IPS-NIHi7 (cell line): ENCODE measurements around the gene GHITM.
"Not testable (repeated sequence)": the region's sequence is repeated elsewhere in the genome, so short reads cannot be mapped to it uniquely, and the experiment has no call there.

Source experiments
- DNase-seq: peaks from one replicate; pipeline ENCODE4 v3.0.0; 2012; ENCODE audit warnings: mixed read lengths; ENCODE audit errors: extremely low spot score

The GHITM gene

DNA sequence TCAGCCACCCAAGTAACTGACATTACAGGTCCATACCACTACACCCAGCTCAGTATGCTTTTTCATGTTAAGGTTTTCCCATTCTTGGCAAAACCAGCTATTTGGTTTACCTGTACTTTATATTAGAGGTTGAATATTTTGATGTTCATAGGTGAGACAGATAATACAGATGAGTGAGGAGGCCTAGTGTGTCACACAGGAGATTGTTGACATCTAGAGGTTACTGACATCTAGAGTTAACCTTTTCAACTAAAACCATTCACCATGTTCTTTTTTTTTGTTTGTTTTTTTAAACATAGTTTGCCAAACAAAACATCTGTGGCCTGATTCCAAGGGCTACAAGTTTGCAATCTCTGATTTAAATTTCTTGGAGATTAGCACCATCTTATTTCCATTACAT, 8.0 kb downstream of the GHITM start:
- no peak for DNase-seq

DNA sequence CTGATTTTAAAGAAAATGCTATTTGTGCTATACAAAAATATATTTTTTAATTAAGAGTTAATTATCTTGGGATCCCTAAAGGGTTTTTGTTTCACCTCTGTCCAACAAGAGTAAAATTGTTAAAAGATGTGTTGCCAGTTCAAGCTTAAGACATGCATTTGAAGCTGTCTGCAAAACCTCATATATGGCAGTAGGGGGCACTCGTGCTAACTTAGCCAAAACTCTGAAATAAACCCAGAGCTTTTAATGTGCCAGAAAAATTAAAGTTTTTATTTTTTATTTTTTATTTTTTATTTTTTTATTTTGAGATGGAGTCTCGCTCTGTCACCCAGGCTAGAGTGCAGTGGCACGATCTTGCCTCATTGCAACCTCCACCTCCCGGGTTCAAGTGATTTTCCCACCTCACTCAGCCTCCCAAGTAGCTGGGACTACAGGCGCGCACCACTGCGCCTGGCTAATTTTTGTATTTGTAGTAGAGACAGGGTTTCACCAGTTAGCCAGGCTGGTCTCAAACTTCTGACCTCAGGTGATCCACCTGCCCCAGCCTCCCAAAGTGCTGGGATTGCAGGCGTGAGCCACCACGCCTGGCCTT, 8.8 kb downstream of the GHITM start:
- peak; percentile 31 for DNase-seq

DNA sequence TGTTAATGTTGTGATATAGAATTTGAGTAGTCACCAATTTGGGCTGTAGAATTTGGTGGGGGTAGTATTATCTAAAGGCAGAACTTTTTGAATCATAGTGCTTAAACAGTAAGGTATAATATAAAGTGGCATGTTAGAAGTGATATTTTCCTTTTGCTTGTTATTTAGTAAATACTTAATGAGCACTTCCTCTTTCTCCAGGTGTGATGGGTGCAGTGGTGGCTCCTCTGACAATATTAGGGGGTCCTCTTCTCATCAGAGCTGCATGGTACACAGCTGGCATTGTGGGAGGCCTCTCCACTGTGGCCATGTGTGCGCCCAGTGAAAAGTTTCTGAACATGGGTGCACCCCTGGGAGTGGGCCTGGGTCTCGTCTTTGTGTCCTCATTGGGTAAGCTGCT, 10.5 kb downstream of the GHITM start:
- DNase-seq = no peak

DNA sequence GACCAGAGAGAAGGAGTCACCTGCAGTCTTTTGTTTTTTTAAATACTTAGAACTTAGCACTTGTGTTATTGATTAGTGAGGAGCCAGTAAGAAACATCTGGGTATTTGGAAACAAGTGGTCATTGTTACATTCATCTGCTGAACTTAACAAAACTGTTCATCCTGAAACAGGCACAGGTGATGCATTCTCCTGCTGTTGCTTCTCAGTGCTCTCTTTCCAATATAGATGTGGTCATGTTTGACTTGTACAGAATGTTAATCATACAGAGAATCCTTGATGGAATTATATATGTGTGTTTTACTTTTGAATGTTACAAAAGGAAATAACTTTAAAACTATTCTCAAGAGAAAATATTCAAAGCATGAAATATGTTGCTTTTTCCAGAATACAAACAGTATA, 13.5 kb downstream of the GHITM start:
- DNase-seq = no peak

DNA sequence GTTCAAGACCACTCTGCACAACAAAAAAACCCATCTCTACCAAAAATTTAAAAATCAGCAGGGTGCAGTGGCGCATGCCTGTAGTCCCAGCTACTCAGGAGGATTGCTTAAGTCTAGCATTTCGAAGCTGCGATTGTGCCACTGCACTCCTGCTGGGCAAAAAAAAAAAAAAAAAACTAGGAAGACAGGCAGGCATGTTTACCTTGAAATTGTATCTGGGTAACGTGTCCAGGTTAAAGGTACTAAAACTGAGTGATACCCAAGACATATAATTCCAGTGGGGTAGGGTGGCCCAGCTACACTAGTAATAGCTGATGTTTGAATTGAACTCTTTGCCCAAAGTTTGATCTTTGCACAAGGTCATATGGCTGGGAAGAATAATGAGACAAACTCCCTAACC, 16.2 kb downstream of the GHITM start:
- DNase-seq = no peak

DNA sequence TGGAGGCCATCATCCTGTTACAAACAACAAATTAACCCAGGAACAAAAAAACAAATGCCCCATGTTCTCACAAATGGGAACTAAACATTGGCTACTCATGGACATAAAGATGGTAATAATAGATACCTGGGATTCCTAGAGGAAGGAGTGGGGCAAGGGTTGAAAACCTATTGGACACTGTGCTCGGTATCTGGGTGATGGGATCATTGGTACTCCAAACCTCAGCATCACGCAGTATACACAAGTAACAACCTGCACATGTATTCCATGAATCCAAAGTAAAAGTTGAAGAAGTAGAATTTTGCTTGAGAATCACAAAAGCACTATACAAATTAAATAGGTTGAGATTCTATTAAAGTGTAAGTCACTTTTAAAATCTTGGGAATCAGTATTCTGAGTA, 16.7 kb downstream of the GHITM start:
- DNase-seq = no peak

DNA sequence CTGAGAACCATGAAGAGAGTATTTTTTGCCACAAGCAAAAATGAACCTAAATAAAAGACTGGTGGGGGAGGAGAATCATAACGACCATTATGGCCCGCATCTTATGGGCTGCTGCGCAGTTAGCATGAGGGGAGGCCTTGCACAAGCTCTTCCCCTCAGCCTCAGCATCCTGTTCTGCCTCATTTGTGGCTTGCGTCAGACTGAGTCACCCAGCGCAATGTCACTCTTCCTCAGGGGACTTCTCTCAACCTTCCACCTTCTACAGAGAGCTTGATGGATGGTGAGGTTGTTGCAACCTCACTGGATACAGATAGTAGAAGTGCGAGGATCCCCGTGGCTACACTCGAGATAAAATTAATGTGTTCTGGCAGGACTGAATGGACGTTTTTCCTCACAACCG, 17.5 kb downstream of the GHITM start:
- no peak for DNase-seq

DNA sequence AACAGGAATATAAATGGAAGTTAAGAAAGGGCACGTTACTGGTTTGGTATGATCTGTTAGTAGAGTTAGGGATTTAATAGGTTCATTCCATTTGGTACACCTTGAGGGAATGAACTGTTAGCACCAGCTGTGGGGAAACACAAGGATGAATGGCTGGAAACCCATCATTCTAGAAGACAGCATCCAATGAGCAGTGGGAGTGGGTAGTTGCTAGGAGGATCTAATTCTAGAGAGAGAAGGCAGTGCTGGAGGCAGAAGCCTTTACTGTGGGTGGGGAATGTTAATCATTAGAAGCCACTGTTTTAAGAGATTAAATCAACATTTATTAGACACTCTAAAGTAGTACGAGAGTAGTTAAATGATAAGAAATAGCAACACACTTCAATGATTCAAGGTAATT, 18.8 kb downstream of the GHITM start:
- no peak for DNase-seq

DNA sequence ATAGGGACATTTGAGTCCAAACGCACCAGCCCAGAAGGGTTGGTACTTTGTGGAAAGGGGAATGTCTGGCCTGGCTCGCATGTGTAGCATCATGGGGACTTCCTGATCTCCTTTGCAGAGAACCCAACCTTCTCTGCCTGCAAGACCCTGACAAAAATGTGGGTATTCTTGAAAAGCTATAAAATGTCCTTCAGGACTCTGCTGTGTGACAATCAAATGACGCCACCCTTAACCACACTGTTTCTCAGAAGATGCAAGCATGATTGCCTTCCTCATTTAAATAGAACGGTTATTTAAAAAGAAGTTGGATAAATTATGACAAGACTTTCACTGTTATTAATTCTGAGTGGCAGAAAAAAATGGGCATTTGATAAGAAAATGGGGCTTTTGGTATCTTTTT, 19.2 kb downstream of the GHITM start:
- DNase-seq = no peak

DNA sequence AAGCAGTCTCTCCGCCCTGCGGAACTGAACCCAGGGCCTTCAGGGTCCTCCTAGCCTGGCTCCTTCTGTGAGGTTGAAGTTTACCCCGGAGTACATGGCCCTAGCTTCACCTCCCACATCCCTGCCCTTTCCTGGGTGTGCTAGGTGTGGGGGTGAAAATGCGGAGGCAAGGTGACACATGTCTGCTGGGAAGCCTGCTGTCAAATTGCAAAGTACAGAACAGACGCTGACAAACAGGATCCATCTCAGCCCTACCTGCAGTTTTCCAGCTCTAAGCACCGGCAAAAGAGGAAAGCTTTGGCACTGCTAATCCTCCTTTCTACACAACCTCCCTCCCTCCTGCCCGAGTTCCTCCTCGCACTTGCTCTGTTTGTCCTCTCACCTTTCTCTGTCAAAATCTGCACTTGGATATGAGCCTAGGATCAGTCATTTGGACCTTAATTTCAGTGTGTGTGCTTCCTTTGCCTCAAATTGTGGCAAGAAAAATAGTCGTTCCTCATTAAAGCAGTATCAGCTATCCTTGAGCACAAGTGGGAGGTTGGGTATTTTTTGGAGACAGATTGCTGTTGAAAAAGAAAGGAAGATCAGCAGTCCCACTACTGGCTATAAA, 19.9 kb downstream of the GHITM start:
- peak; percentile 33 for DNase-seq

DNA sequence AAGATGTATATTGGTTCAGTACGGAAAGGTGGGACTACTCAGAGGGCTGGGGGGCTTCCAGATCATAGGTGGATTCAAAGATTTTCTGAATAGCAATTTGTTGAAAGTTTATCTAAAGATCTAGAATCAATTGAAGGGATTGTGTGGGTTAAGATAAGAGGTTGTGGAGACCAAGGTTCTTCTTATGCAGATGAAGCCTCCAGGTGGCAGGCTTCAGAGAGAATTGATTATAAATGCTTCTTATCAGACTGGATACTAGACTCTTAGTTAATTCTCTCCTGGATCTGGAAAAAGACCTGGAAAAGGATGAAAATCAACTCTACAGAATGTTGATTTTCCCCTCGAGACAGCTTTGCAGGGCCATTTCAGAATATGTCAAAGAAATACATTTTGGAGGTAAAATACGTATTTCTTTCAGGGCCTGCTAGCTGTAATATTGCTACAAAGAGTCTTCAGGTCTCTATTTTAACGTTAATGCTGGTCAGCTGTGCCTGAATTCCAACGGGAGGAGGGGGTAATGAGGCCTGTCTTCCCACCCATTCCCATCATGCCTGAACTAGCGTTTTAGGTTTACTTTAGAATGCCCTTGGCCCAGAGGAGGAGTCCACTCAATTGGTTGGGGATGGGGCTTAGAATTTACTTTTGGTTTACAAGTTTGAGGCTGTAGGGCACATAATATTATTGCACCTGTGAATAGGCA, 21.5 kb downstream of the GHITM start:
- no peak for DNase-seq

DNA sequence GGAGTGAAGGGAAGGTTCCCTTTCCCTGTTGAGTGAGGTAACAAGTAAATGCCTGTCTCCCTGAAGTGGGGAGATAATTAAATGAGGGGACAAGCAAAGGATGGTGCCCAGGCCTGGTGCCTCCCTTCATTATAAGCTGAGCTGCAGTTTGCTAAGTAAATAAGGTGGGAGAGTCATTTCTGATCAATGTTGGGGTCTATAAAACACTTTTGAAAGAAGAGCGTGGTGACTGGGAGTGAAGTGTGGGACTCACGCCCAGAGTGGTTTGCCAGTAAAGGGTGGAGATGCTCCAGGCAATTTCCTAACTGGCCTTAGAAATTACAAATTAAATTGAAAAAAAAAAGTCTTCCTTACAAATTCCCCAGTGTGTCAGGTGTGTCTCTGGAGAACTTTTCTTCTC, 24.7 kb downstream of the GHITM start:
- DNase-seq = no peak

DNA sequence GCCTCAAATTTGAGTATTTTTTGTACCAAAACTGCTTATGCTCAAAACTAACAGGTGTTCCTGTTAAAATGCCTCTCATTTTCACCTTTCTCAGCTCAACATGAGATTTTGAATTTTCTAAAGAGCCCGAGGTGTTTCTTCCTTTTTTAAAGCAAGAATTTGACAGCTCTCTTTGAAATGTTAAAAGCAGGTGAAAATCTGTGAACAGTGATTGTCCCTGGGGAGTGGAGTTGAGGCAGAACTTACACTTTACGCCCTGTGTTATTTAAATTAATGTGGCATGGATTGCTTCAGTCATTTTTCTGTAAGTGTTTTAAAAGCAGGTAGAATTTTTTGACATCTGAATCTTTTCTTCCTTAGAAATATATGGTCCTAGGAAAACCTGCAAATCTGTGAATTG, 25.1 kb downstream of the GHITM start:
- no peak for DNase-seq

DNA sequence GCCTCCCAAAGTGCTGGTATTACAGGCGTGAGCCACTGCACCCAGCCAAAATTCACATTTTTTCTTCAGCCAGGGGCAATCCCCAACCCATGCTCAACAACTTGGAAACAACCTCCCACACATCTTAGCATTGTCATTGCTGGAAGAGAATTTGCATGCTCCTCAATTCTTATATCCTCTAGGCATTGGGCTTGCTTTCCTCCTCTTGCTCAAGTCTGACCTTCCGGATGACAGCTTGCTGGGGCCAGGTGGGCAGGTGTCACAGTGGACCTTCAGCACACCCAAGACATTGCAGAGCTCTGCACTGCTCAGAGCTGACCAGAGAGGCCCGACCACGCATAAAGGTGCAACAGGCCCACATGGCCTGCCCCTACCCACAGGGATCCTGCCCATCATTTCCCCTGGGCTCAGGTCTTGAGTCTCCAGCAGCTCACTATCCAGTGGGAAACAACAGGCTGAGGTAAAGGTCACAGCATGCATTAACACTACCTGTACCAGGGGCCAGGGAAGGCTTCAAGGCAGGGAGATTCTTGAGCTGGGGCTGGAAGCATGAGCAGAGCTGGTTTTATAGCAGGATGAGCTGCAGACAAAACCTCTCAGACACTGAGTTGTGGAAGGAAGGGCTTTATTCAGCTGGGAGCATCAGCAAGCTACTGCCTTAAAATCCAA, 27.4 kb downstream of the GHITM start:
- no peak for DNase-seq

DNA sequence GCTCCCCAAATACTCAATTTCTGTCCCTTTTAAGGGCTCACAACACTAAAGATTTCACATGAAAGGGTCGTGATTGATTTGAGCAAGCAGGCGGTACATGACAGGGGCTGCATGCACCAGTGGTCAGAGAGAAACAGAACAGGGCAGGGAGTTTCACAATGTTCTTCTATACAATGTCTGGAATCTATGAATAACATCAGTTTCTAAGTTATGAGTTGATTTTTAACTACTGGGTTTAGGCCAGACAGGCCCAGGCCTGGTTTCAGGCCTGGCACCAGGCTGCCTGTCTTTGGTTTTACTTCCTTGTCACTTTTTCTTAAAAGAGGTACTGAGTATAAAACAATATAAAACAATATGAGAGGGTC, 28.0 kb downstream of the GHITM start:
- not testable (repeated sequence) for DNase-seq

DNA sequence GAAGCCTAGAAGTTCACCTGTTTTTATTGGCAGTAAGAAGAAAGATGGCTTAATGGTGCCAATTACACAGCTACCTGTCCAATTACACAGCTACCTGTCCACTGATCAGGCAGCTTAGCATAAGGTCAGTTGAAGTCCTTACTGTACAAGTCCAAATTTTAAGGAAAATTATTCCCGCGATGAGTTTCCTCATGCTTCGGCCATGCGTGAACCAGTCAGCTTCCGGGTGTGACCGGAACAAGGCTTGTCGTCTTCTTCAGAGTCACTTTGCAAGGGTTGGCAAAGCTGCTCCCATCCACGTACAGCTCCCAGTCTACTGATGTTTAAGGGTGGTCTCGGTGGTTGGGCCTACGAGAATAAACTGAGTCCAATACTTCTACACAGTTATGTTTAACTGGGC, 29.1 kb downstream of the GHITM start:
- not testable (repeated sequence) for DNase-seq

DNA sequence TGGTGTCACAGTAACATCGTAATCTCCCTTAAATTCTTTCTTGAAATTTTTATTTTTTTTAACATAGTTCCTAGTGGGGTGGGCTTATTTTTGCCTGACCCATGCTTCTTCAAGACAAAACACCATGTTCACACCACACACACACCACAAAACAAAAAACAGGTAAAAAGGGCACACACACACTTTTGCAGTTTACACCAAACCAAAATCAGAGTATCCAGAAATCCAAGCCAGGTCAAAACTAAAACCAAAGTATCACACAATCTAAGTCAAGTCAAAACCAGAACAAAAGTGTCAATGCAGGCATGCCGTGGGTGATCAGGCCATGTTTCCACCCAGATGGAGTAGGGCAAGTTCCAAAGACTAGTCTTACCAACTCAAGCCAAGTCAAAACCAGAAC, 31.9 kb downstream of the GHITM start:
- DNase-seq = not testable (repeated sequence)

DNA sequence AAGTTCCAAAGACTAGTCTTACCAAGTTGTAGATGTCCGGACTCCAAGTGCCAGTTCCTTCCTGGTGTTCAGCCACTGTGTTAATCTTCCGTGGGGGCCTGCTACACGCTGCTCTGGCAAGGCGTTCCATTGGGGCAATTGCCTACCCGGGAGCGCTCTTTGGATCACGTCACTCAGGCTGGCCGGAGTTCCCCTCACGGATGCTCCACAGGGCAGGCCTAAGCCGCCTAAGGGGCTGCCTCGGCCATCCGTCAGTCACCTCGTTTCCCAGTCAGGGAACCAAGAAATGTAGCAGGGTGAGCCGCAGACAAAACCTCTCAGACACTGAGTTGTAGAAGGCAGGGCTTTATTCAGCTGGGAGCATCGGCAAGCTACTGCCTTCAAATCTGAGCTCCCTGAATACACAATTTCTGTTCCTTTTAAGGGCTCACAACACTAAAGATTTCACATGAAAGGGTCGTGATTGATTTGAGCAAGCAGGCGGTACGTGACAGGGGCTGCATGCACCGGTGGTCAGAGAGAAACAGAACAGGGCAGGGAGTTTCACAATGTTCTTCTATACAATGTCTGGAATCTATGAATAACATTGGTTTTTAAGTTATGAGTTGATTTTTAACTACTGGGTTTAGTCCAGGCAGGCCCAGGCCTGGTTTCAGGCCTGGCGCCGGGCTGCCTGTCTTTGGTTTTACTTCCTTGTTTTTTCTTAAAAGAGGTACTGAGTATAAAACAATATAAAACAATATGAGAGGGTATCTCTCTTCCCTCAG, 32.6 kb downstream of the GHITM start:
- DNase-seq = not testable (repeated sequence)

DNA sequence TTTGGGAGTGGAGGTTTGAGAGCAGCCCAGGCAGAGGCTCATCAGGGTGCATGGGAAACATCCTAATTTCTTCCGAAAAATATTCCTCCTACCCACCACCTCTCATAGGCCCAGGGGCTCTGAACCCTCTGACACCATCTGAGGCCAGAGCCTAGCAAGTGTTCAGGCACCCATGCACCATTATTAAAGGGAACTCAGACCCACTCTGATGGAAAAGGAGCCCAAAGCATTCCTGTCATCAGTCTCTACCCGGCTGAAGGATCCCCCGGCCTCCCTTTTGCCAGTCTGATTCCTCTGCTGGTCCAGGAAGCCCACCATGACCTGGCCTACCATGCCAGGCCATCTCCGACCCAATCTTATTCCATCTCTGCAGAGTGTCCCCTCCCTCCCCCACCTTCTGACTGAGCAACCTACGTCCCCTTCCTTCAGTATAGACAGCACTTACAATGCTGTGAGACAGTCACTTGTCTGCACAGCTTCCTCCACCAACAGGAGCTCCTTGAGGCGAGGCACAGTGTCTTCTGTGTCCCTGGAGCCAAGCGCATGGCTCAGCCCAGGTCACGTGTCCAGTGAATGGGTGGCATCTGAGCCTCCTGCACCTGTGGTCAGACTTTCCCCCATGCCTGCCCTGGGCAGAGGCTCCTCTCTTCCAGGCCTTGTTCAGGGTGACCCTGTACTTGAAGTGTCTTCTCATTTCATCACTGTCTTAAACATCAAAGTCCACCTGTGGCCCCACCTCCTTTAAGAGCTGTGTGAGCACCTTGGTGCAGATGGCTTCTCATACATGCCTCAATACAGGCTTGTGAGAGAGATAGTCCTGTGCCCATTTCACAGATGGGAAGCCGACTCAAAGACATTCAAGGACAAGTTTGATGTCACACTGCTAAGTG, 33.4 kb downstream of the GHITM start:
- no peak for DNase-seq

DNA sequence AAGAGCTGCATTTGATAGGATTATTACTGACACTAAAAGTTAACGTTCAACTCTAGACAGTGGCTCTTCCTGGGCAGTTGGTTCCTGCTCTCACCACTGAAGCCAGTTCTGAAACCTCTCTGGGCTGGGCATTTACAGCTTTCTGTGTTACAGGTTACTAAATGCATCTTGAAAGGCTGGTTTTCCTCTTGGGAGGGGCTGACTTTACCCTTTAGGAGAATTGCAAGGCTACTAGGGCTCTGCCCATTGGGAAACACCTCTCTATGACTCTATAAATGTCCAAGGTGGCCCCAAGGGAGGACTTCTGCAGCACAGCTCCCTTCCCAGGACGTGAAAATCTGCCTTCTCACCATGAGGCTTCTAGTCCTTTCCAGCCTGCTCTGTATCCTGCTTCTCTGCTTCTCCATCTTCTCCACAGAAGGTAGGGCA, 34.2 kb downstream of the GHITM start, which contains the start of gene GPR15LG:
Gene GPR15LG (plus strand): TSS at position 301 of the 429 bp plus-strand sequence. CDS start 51 bp downstream, at position 352.
- DNase-seq = no peak

DNA sequence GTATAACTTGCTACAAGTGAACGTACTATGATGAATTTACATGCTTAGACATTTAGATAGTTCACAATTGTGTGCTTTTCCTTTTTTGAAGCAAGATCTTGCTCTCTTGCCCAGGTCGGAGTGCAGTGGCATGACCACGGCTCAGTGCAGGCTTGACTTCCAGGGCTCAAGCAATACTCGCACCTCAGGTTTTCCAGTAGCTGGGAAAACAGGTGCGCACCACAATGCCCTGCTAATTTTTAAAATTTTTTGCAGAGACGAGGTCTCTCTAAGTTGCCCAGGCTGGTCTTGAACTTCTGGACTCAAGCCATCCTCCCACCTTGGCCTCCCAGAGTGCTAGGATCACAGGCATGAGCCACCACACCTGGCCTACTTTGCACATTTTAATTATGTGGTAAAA, 36.1 kb downstream of the GHITM start:
- no peak for DNase-seq
